ENCODE results near the gene THSD7B.
"Not testable (repeated sequence)": the region's sequence is repeated elsewhere in the genome, so short reads cannot be mapped to it uniquely, and the experiment has no call there.

Gene THSD7B

DNA sequence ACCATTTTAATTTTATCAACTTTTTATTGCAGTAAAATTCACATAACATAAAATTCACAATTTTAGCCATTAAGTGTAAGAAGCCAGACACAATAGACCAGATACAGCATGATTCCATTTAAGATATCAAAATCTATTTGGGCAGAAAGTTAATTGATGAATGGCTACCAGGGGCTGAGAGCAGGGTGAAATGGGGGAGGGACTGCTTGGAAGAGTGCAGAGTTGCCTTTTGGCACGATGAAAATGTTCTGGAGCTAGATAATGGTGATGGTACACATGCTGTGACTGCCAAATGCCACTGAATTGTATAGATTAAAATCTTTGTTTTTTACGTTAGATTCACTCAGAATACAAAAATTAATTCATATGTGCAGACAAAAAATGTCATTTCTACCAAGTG is 909.6 kb downstream of the THSD7B start:
- no peaks in the 10 kb centered on the region for H3K27me3 ChIP-seq (ENCODE audit: control insufficient read depth, insufficient read depth, low read length)
- H3K9ac ChIP-seq (ENCODE audit: low read depth, low read length), result no peak overlapping the region
- no peaks in the 10 kb centered on the region for H3K36me3 ChIP-seq (ENCODE audit: control insufficient read depth, insufficient read depth, low read length)
- no peaks in the 10 kb centered on the region for H3K9me3 ChIP-seq (ENCODE audit: control insufficient read depth, insufficient read depth, low read length)
- H3K4me3 ChIP-seq (ENCODE audit: low read depth, low read length), result no peak overlapping the region
- H3K27ac ChIP-seq (ENCODE audit: low read depth, low read length), result no peak overlapping the region
- no peaks in the 10 kb centered on the region for H3K4me1 ChIP-seq (ENCODE audit: control insufficient read depth, insufficient read depth, low read length)

DNA sequence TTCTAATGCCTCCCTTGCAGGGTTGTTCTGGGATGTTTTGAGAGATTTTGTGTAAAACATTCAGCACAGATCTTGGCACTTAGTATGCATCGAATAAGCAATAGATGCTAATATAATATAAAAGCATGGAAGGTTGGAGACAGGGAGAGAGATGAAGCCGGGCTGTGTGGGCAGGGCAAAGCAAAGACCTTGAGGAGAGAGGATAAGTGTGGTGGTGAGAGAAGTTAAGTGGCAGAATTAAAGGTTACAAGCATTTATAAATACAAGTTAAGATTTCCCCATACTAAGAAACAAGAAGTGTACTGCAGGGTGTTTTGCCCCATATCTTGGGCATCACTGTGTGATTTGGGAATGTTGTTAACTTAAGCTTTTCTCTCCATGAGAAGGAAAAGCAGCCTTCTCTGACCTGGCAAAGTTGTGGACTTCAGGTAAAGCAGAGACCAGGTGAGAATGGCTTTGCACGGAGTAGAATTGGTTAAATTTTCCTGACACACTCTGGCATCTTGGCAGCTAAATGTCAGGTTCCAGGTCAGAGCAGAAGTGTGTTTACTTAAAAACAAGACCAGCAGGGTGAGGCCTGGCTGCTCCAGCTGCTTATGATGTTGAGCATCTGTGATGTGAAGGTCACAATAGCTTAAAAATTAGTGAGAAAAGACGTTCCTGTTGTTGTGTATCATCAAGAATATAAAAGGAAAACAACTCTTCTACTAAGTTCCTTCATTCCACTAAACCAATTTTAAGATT is 910.4 kb downstream of the THSD7B start:
- H3K9ac ChIP-seq (ENCODE audit: low read depth, low read length), result no peak overlapping the region
- H3K4me3 ChIP-seq (ENCODE audit: low read depth, low read length), result no peak overlapping the region
- no peaks in the 10 kb centered on the region for H3K27me3 ChIP-seq (ENCODE audit: control insufficient read depth, insufficient read depth, low read length)
- H3K4me1 ChIP-seq (ENCODE audit: control insufficient read depth, insufficient read depth, low read length), result no peaks in the 10 kb centered on the region
- no peaks in the 10 kb centered on the region for H3K36me3 ChIP-seq (ENCODE audit: control insufficient read depth, insufficient read depth, low read length)
- H3K9me3 ChIP-seq (ENCODE audit: control insufficient read depth, insufficient read depth, low read length), result no peaks in the 10 kb centered on the region
- H3K27ac ChIP-seq (ENCODE audit: low read depth, low read length), result no peak overlapping the region

DNA sequence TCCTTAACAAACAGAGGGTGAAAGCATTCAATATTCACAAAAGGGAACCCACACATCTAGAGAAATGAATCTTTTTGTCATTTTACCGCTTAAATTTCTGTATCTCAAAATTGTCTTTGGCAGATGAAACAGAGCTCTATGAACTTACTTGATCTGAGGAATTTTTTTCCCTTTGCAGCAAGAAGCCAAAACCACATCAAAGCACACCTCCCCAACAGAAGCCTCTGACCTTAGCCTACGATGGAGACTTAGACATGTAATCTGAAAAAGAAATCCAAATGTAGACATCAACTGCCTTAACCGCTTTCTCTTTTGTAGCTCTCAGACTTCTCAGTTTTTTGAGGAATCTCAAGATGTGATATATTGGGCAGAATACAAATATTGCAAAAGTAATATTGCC is 911.0 kb downstream of the THSD7B start:
- H3K4me3 ChIP-seq (ENCODE audit: low read depth, low read length), result no peak overlapping the region
- no peaks in the 10 kb centered on the region for H3K36me3 ChIP-seq (ENCODE audit: control insufficient read depth, insufficient read depth, low read length)
- no peak overlapping the region for H3K27ac ChIP-seq (ENCODE audit: low read depth, low read length)
- no peak overlapping the region for H3K9ac ChIP-seq (ENCODE audit: low read depth, low read length)
- H3K9me3 ChIP-seq (ENCODE audit: control insufficient read depth, insufficient read depth, low read length), result no peaks in the 10 kb centered on the region
- H3K27me3 ChIP-seq (ENCODE audit: control insufficient read depth, insufficient read depth, low read length), result no peaks in the 10 kb centered on the region
- no peaks in the 10 kb centered on the region for H3K4me1 ChIP-seq (ENCODE audit: control insufficient read depth, insufficient read depth, low read length)

DNA sequence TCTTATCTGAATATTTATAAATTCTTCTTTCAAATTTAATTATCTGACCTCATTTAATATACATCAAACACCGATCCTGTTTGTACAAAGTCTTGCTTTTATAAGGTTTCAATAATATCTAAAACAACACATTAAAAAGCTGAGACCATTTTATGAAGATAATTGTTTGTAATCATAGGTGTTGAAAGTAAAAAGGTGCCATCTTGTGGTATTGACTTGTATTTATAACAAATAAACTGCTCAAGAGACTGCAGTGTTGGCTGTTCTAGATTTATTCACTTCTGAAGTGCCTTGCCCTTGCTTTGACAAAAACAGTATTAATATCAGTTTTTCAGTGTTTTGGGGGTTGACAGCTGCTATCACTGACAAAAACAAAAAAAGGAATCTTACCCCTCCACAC is 912.1 kb downstream of the THSD7B start:
- Histone ChIP-seq H3K36me3 (ENCODE audit: control insufficient read depth, insufficient read depth, low read length) (no peaks in the 10 kb centered on the region), H3K9ac (ENCODE audit: low read depth, low read length) (no peak overlapping the region), H3K27me3 (ENCODE audit: control insufficient read depth, insufficient read depth, low read length) (no peaks in the 10 kb centered on the region), H3K4me1 (ENCODE audit: control insufficient read depth, insufficient read depth, low read length) (no peaks in the 10 kb centered on the region), H3K9me3 (ENCODE audit: control insufficient read depth, insufficient read depth, low read length) (no peaks in the 10 kb centered on the region), H3K27ac (ENCODE audit: low read depth, low read length) (no peak overlapping the region), H3K4me3 (ENCODE audit: low read depth, low read length) (no peak overlapping the region)

DNA sequence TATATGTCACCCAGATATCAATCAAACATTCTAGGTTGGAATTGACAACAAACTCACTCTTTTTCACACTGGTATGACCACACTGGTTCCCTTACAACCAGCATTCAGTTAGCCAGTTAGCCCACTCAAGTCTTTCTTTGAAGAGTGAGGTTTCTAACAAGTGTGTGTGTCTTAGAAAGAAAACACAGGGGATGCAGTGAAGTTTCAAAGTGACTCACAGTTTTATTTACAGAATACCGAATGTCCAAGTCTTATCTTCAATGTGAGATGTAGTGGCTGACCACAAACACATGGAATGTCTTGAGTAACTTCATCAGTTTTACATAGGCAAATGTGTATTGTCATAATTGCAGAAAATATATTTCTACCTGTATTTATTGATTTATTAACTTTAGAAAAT is 924.2 kb downstream of the THSD7B start:
- H3K27me3 ChIP-seq (ENCODE audit: control insufficient read depth, insufficient read depth, low read length), result no peaks in the 10 kb centered on the region
- no peak overlapping the region for H3K9ac ChIP-seq (ENCODE audit: low read depth, low read length)
- H3K4me1 ChIP-seq (ENCODE audit: control insufficient read depth, insufficient read depth, low read length), result no peaks in the 10 kb centered on the region
- no peaks in the 10 kb centered on the region for H3K9me3 ChIP-seq (ENCODE audit: control insufficient read depth, insufficient read depth, low read length)
- no peak overlapping the region for H3K4me3 ChIP-seq (ENCODE audit: low read depth, low read length)
- H3K27ac ChIP-seq (ENCODE audit: low read depth, low read length), result no peak overlapping the region
- no peaks in the 10 kb centered on the region for H3K36me3 ChIP-seq (ENCODE audit: control insufficient read depth, insufficient read depth, low read length)

DNA sequence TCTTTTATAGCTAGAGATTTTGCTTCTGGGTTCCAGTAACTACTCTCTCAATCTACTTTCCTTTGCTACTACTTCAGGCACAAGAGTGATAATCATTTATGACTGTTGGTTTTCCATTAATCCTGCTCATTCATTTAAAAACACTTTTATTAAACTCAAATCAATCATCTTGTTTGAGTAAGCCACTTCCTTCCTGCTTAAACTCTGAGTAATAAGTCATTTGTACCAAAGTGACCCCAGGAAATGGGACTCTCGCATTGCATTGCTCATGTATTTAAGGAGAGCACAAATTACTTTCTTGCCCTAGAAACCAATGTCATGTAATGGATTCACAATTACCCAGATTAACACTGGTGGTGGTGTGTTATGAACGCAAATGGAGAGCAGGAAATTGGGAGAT is 928.2 kb downstream of the THSD7B start:
- H3K36me3 ChIP-seq (ENCODE audit: control insufficient read depth, insufficient read depth, low read length), result no peaks in the 10 kb centered on the region
- H3K9ac ChIP-seq (ENCODE audit: low read depth, low read length), result no peak overlapping the region
- H3K27ac ChIP-seq (ENCODE audit: low read depth, low read length), result no peak overlapping the region
- H3K27me3 ChIP-seq (ENCODE audit: control insufficient read depth, insufficient read depth, low read length), result no peaks in the 10 kb centered on the region
- no peaks in the 10 kb centered on the region for H3K9me3 ChIP-seq (ENCODE audit: control insufficient read depth, insufficient read depth, low read length)
- no peak overlapping the region for H3K4me3 ChIP-seq (ENCODE audit: low read depth, low read length)
- no peaks in the 10 kb centered on the region for H3K4me1 ChIP-seq (ENCODE audit: control insufficient read depth, insufficient read depth, low read length)

DNA sequence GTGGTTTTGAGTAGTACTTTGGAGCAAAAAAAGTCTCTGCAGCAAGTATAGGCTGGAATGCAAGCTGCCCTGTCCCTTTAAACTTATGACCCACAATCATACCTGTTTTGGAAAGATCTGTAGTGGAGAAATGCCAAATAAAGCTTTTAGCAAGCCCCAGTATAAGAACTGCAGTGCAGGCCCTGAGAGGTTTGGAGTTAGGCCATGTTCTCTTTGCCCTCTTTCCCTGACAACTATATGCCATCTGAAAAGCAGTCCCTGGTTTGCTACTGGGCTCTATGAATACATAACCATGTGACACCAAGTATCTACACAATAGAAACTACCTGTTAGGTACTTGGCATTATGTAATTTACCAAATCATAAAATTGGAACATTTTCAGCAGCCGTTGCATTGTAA is 931.6 kb downstream of the THSD7B start:
- Histone ChIP-seq H3K27ac (ENCODE audit: low read depth, low read length) (no peak overlapping the region), H3K9me3 (ENCODE audit: control insufficient read depth, insufficient read depth, low read length) (peaks cover 4% of the 10 kb centered on the region; the same call in 1 of the 2 replicates), H3K27me3 (ENCODE audit: control insufficient read depth, insufficient read depth, low read length) (no peaks in the 10 kb centered on the region), H3K36me3 (ENCODE audit: control insufficient read depth, insufficient read depth, low read length) (no peaks in the 10 kb centered on the region), H3K9ac (ENCODE audit: low read depth, low read length) (no peak overlapping the region), H3K4me3 (ENCODE audit: low read depth, low read length) (no peak overlapping the region), H3K4me1 (ENCODE audit: control insufficient read depth, insufficient read depth, low read length) (no peaks in the 10 kb centered on the region)

DNA sequence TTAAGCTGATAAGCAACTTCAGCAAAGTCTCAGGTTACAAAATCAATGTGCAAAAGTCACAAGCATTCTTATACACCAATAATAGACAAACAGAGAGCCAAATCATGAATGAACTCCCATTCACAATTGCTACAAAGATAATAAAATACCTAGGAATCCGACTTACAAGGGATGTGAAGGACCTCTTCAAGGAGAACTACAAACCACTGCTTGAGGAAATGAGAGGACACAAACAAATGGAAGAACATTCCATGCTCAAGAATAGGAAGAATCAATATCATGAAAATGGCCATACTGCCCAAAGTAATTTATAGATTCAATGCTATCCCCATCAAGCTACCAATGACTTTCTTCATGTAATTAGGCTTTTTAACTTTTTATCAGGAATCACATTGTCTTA is 934.9 kb downstream of the THSD7B start:
- H3K27me3 ChIP-seq (ENCODE audit: control insufficient read depth, insufficient read depth, low read length); H3K4me3 ChIP-seq (ENCODE audit: low read depth, low read length); H3K27ac ChIP-seq (ENCODE audit: low read depth, low read length); H3K9me3 ChIP-seq (ENCODE audit: control insufficient read depth, insufficient read depth, low read length); H3K36me3 ChIP-seq (ENCODE audit: control insufficient read depth, insufficient read depth, low read length); H3K9ac ChIP-seq (ENCODE audit: low read depth, low read length); H3K4me1 ChIP-seq (ENCODE audit: control insufficient read depth, insufficient read depth, low read length): not testable (repeated sequence)

DNA sequence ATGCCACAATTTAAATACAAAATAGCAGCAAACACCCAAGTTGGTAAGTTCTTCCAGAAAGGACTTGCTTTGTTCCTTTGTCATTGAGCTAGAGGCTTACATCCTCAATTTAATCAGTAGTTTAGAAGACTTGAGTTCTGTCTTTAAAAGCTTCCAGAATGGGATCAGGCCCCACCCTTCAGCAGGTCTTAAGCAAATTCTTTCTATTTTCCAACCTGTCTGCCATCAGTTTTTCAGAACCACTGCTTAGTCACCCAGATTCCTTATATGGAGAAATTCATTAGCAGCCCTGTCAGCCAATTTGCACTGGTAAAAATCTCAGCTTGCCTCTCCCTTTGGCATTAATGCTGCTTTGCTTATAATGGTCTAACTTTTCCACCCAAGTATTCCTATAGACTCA is 935.3 kb downstream of the THSD7B start:
- no peak overlapping the region for H3K9ac ChIP-seq (ENCODE audit: low read depth, low read length)
- no peaks in the 10 kb centered on the region for H3K27me3 ChIP-seq (ENCODE audit: control insufficient read depth, insufficient read depth, low read length)
- no peaks in the 10 kb centered on the region for H3K36me3 ChIP-seq (ENCODE audit: control insufficient read depth, insufficient read depth, low read length)

DNA sequence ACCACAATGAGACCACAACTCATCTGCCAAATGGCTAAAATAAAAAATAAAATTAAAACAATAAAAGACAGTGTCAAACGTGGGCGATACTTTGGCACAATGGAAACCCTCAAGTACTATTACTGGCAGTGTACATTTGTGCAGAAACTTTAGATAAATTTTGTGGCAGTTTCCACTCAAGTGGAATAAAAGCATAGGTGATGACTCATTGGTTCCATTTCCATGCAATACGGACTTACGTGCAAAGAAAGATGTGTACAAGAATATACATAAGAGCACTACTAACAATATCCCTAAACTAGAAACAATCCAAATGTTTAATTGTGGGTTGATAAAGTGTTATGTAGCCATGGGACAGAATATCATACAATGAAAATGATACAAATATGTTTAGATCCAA is 940.0 kb downstream of the THSD7B start:
- no peak overlapping the region for H3K27ac ChIP-seq (ENCODE audit: low read depth, low read length)
- H3K36me3 ChIP-seq (ENCODE audit: control insufficient read depth, insufficient read depth, low read length), result no peaks in the 10 kb centered on the region
- H3K9me3 ChIP-seq (ENCODE audit: control insufficient read depth, insufficient read depth, low read length), result peaks cover 8% of the 10 kb centered on the region; the same call in 1 of the 2 replicates
- H3K4me1 ChIP-seq (ENCODE audit: control insufficient read depth, insufficient read depth, low read length), result no peaks in the 10 kb centered on the region
- no peaks in the 10 kb centered on the region for H3K27me3 ChIP-seq (ENCODE audit: control insufficient read depth, insufficient read depth, low read length)
- no peak overlapping the region for H3K9ac ChIP-seq (ENCODE audit: low read depth, low read length)
- no peak overlapping the region for H3K4me3 ChIP-seq (ENCODE audit: low read depth, low read length)

More for the DNA sequence above, 935.3 kb downstream of the THSD7B start:
- Histone ChIP-seq H3K4me3 (ENCODE audit: low read depth, low read length) (no peak overlapping the region), H3K4me1 (ENCODE audit: control insufficient read depth, insufficient read depth, low read length) (no peaks in the 10 kb centered on the region), H3K9me3 (ENCODE audit: control insufficient read depth, insufficient read depth, low read length) (peaks cover 8% of the 10 kb centered on the region; the same call in 1 of the 2 replicates), H3K27ac (ENCODE audit: low read depth, low read length) (no peak overlapping the region)

DNA sequence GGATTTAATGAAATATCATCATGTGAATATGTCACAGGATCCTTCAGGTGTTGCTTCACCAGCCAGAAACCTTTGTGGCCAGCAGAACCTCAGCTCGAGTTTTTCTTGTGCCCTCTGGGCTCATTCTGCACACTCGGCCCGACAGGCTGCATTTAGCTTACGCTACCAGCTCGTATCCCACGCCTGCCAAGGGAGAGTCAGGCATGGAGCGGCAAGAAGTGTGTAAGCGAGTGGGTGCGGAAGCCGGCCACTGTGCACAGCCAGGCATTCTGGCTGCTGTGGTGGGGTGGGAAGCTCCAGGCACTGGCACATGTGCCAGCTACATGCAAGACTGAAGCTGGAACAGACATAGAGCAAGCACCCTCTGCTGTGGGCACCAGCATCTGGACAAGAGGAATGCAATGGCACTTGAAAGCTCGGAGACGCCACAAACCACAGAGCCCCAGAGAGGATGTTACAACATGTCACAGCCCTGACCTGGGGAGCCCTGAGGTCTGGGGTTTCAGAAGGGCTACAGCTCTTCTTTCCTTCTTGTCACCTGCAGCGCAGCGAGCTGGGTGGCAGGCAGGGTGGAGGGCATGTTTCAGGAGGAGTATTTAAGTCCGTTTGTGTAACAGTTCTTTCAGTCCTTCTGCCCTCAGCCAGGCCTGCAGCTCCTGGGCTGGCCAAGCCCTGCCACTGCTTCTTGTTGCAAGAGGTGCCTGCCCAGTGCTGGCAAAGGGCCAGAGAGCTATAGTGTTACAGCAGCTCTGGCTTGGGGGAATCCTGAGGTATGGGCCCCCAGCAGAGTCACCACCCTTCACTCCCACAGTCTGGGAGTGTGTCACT is 941.7 kb downstream of the THSD7B start:
- Histone ChIP-seq H3K4me1 (ENCODE audit: control insufficient read depth, insufficient read depth, low read length) (no peaks in the 10 kb centered on the region), H3K27ac (ENCODE audit: low read depth, low read length) (no peak overlapping the region), H3K9ac (ENCODE audit: low read depth, low read length) (no peak overlapping the region), H3K36me3 (ENCODE audit: control insufficient read depth, insufficient read depth, low read length) (no peaks in the 10 kb centered on the region), H3K27me3 (ENCODE audit: control insufficient read depth, insufficient read depth, low read length) (no peaks in the 10 kb centered on the region), H3K4me3 (ENCODE audit: low read depth, low read length) (no peak overlapping the region), H3K9me3 (ENCODE audit: control insufficient read depth, insufficient read depth, low read length) (peaks cover 4% of the 10 kb centered on the region; the same call in 1 of the 2 replicates)
